Brain microvascular endothelial cell (primary cell): ENCODE results near the gene TACC2.
A peak's percentile ranks its signal among the peaks of the same experiment; 100 is the strongest.

Experiments used
- DNase-seq: peaks from one replicate; pipeline ENCODE4 v3.0.0-alpha.2; 2020
- H3K27ac ChIP-seq: fragments of 250-450 bp; sonication (Bioruptor Pico); 2 replicates; pipeline ENCODE4 v1.5.1; 2020; ENCODE audit warnings: mild to moderate bottlenecking, moderate library complexity
- H3K27me3 ChIP-seq: fragments of 250-450 bp; sonication (Bioruptor Pico); replicated peaks from 2 replicates; pipeline ENCODE4 v1.5.1; 2020; ENCODE audit warnings: mild to moderate bottlenecking
- H3K36me3 ChIP-seq: fragments of 250-450 bp; sonication (Bioruptor Pico); replicated peaks from 2 replicates; pipeline ENCODE4 v1.5.1; 2020; ENCODE audit warnings: mild to moderate bottlenecking
- H3K4me3 ChIP-seq: 2 replicates; pipeline ENCODE4 v1.5.1; 2011; ENCODE audit warnings: low read depth, mild to moderate bottlenecking, control low read depth, low read length, moderate library complexity
- CTCF ChIP-seq: IDR thresholded peaks from 2 replicates; pipeline ENCODE4 v1.5.1; 2011; ENCODE audit warnings: low read depth, mild to moderate bottlenecking, moderate library complexity, low read length, control low read depth, inconsistent platforms; ENCODE audit errors: missing control alignments
- in situ Hi-C: cut with HindIII; loops from 2 replicates; pipeline ENCODE4 v1.10.0; 2017; ENCODE audit warnings: low sequenced_read_pairs, low pct_ligation_motif_present

Gene TACC2

GRCh38 chr10:122158362-122158761 is 169.4 kb downstream of the TACC2 start:
- no peak for TF ChIP-seq CTCF
- Histone ChIP-seq H3K36me3 (no peaks in the 10 kb centered on the region), H3K4me3 (no peak overlapping the region), H3K27me3 (no peaks in the 10 kb centered on the region), H3K27ac (no peak overlapping the region)
- no peak for DNase-seq
- in situ Hi-C loops, result no loop called here

GRCh38 chr10:122159141-122159970 is 170.4 kb downstream of the TACC2 start:
- Histone ChIP-seq H3K27ac (no peak overlapping the region), H3K4me3 (no peak overlapping the region), H3K27me3 (no peaks in the 10 kb centered on the region), H3K36me3 (no peaks in the 10 kb centered on the region)
- no peak for DNase-seq
- in situ Hi-C loops, result no loop called here
- TF ChIP-seq CTCF, result no peak

- H3K27ac ChIP-seq, result no peak overlapping the region
- no peak for DNase-seq
- H3K27me3 ChIP-seq, result no peaks in the 10 kb centered on the region
- in situ Hi-C loops, result no loop called here
- no peak overlapping the region for H3K4me3 ChIP-seq
- TF ChIP-seq CTCF, result no peak
- no peaks in the 10 kb centered on the region for H3K36me3 ChIP-seq
These were observed 172.8 kb downstream of the TACC2 start for GRCh38 chr10:122161795-122162194.

GRCh38 chr10:122162671-122163173 is 173.8 kb downstream of the TACC2 start:
- Histone ChIP-seq H3K4me3 (peak overlapping the region; percentile 60), H3K27me3 (no peaks in the 10 kb centered on the region), H3K27ac (no peak overlapping the region), H3K36me3 (no peaks in the 10 kb centered on the region)
- in situ Hi-C loops, result no loop called here
- peak; percentile 50 for TF ChIP-seq CTCF
- DNase-seq, result no peak

- in situ Hi-C loops, result no loop called here
- Histone ChIP-seq H3K27me3 (no peaks in the 10 kb centered on the region), H3K4me3 (peak overlapping the region; percentile 60), H3K36me3 (no peaks in the 10 kb centered on the region), H3K27ac (no peak overlapping the region)
- TF ChIP-seq CTCF, result no peak
- no peak for DNase-seq
These were observed 174.4 kb downstream of the TACC2 start for GRCh38 chr10:122163174-122164022.
